Liver (tissue), 9 donors: ENCODE data around the gene TSPAN16. TPM values are rescaled to one million over a fixed set of nuclear protein-coding genes. Genes with fewer than 3 reads are reported as not detected.
"Not testable (repeated sequence)": the region's sequence is repeated elsewhere in the genome, so short reads cannot be mapped to it uniquely, and the experiment has no call there.

Source experiments
- DNase-seq: peaks from one replicate; pipeline ENCODE4 v3.0.0-alpha.2; 2017; ENCODE audit warnings: low spot score
- H3K27ac ChIP-seq, 2 donors: one replicate each; pipeline ENCODE4 v1.7.0; 2013; ENCODE audit warnings: inconsistent platforms in 2 of 2, low read length in 2 of 2, control low read depth in 1 of 2, low read depth in 1 of 2, mild to moderate bottlenecking in 1 of 2
- H3K27me3 ChIP-seq, 4 donors: one replicate each; pipeline versions ENCODE4 v1.6.1 to v1.7.0; 2013; ENCODE audit warnings: low read length in 3 of 4, inconsistent platforms in 1 of 4, mild to moderate bottlenecking in 1 of 4, moderate library complexity in 1 of 4; ENCODE audit not compliant: control insufficient read depth in 4 of 4, insufficient read depth in 4 of 4
- H3K36me3 ChIP-seq, 4 donors: one replicate each; pipeline versions ENCODE4 v1.6.1 to v1.7.0; 2013; ENCODE audit warnings: low read length in 3 of 4, mild to moderate bottlenecking in 3 of 4, low read depth in 1 of 4, moderate library complexity in 1 of 4; ENCODE audit not compliant: control insufficient read depth in 4 of 4, insufficient read depth in 3 of 4
- H3K4me1 ChIP-seq, 4 donors: one replicate each; pipeline versions ENCODE4 v1.6.1 to v1.7.0; 2013; ENCODE audit warnings: low read length in 3 of 4, mild to moderate bottlenecking in 3 of 4, moderate library complexity in 1 of 4; ENCODE audit not compliant: control insufficient read depth in 4 of 4, insufficient read depth in 4 of 4
- H3K4me3 ChIP-seq, 3 donors: one replicate each; pipeline versions ENCODE4 v1.6.1 to v1.7.0; 2013; ENCODE audit warnings: low read length in 3 of 3, control low read depth in 1 of 3, low read depth in 1 of 3, mild to moderate bottlenecking in 1 of 3
- H3K9ac ChIP-seq, 2 donors: one replicate each; pipeline ENCODE4 v1.7.0; 2013; ENCODE audit warnings: low read length in 2 of 2, mild to moderate bottlenecking in 2 of 2, moderate library complexity in 2 of 2, control low read depth in 1 of 2, low read depth in 1 of 2
- H3K9me3 ChIP-seq, 4 donors: one replicate each; pipeline versions ENCODE4 v1.6.1 to v1.7.0; 2013; ENCODE audit warnings: low read length in 3 of 4; ENCODE audit not compliant: control insufficient read depth in 4 of 4
- EGR1 ChIP-seq, 2 donors: IDR thresholded peaks; 2 replicates each; pipeline ENCODE4 v1.6.1; 2016 to 2018; ENCODE audit warnings: antibody characterized with exemption in 2 of 2, low read depth in 2 of 2
- FOXA1 ChIP-seq: IDR thresholded peaks from 2 replicates; pipeline ENCODE4 v1.6.1; 2016; ENCODE audit warnings: antibody characterized with exemption
- SP1 ChIP-seq: IDR thresholded peaks from 2 replicates; pipeline ENCODE4 v1.6.1; 2018; ENCODE audit warnings: antibody characterized with exemption, mild to moderate bottlenecking
- YY1 ChIP-seq: IDR thresholded peaks from 2 replicates; pipeline ENCODE4 v1.6.1; 2016; ENCODE audit warnings: antibody characterized with exemption, mild to moderate bottlenecking
- whole genome bisulfite sequencing: extraction: QIAGEN DNeasy Blood & Tissue Kit; methylation state at CpG from one replicate; pipeline ENCODE4 v1.1.7; 2013; 5-methylcytosine and 5-hydroxymethylcytosine counted together
- polyA plus RNA-seq, 2 donors: library from polyadenylated mRNA; stranded (reverse) in 1 of 2; unstranded in 1 of 2; fragments of 200-250 nt in 1 of 2; fragments of >200 nt in 1 of 2; fragmentation: Nextera tagmentation in 1 of 2; extraction: Ambion mirVana in 1 of 2; gene quantifications; one replicate each; pipeline versions ENCODE4 v1.2.1 to v1.2.3, GENCODE V29; 2013 to 2015
- total RNA-seq, 2 donors: library from RNA; depleted of rRNA; stranded (reverse); fragments of >200 nt; gene quantifications; one replicate each; pipeline ENCODE4 v1.2.3, GENCODE V29; 2014
- TF ChIP-seq, protein P1 (sequence below): IDR thresholded peaks from 2 replicates; pipeline ENCODE4 v1.6.1; 2016; ENCODE audit warnings: antibody characterized with exemption, mild to moderate bottlenecking
- TF ChIP-seq, protein P2 (sequence below): IDR thresholded peaks from 2 replicates; pipeline ENCODE4 v1.6.1; 2016; ENCODE audit warnings: antibody characterized with exemption
- TF ChIP-seq, protein P3 (sequence below): IDR thresholded peaks from 2 replicates; pipeline ENCODE4 v1.6.1; 2016; ENCODE audit warnings: antibody characterized with exemption
- donor health status: healthy.
- donor health status: healthy.
- donor health status: healthy.
- donor health status: healthy.
- donor health status: healthy.

The TSPAN16 gene
- total and polyA plus RNA-seq, 4 donors, result not detected

DNA sequence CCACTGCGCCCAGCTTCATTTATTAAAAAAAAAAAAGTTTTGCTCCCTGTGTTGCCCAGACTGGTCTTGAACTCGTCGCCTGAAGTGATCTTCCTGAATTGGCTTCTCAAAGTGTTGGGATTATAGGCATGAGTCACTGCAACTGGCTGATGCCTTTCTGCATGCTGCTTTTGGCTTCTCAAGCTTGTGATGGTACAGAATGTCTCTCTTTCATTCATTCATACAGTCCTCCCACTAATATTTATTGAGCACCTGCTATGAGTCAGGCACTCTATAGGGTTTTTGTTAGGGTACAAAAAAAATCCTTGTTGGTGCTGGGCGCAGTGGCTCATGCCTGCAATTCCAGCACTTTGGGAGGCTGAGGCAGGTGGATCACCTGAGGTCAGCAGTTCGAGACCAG lies 9.0 kb downstream of the TSPAN16 start (continued):
- TF ChIP-seq, protein P1, sequence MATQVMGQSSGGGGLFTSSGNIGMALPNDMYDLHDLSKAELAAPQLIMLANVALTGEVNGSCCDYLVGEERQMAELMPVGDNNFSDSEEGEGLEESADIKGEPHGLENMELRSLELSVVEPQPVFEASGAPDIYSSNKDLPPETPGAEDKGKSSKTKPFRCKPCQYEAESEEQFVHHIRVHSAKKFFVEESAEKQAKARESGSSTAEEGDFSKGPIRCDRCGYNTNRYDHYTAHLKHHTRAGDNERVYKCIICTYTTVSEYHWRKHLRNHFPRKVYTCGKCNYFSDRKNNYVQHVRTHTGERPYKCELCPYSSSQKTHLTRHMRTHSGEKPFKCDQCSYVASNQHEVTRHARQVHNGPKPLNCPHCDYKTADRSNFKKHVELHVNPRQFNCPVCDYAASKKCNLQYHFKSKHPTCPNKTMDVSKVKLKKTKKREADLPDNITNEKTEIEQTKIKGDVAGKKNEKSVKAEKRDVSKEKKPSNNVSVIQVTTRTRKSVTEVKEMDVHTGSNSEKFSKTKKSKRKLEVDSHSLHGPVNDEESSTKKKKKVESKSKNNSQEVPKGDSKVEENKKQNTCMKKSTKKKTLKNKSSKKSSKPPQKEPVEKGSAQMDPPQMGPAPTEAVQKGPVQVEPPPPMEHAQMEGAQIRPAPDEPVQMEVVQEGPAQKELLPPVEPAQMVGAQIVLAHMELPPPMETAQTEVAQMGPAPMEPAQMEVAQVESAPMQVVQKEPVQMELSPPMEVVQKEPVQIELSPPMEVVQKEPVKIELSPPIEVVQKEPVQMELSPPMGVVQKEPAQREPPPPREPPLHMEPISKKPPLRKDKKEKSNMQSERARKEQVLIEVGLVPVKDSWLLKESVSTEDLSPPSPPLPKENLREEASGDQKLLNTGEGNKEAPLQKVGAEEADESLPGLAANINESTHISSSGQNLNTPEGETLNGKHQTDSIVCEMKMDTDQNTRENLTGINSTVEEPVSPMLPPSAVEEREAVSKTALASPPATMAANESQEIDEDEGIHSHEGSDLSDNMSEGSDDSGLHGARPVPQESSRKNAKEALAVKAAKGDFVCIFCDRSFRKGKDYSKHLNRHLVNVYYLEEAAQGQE, result no peak
- no peak for TF ChIP-seq SP1
- TF ChIP-seq YY1, result no peak
- no peak for TF ChIP-seq FOXA1
- TF ChIP-seq, protein P2, sequence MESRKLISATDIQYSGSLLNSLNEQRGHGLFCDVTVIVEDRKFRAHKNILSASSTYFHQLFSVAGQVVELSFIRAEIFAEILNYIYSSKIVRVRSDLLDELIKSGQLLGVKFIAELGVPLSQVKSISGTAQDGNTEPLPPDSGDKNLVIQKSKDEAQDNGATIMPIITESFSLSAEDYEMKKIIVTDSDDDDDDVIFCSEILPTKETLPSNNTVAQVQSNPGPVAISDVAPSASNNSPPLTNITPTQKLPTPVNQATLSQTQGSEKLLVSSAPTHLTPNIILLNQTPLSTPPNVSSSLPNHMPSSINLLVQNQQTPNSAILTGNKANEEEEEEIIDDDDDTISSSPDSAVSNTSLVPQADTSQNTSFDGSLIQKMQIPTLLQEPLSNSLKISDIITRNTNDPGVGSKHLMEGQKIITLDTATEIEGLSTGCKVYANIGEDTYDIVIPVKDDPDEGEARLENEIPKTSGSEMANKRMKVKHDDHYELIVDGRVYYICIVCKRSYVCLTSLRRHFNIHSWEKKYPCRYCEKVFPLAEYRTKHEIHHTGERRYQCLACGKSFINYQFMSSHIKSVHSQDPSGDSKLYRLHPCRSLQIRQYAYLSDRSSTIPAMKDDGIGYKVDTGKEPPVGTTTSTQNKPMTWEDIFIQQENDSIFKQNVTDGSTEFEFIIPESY, result no peak

DNA sequence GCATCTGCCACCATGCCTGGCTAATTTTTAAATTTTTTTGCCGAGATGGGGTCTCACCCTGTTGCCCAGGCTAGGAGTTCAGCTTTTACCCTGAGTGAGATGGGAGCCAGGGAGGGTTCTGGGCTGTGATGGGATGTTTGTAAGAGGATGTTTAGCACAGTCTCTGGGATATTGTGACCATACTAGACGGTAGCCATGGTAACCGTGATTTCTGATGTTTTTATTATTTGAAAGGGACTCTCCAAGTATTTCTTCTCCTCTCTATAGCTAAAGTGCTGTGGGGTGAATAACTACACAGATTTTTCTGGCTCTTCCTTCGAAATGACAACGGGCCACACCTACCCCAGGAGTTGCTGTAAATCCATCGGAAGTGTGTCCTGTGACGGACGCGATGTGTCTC lies 10.4 kb downstream of the TSPAN16 start:
- no peak for DNase-seq
- no peak for TF ChIP-seq EGR1 (IDR thresholded peaks at IDR 0.05; ENCODE audit: low read depth in 2 of 2)
- TF ChIP-seq, protein P3, sequence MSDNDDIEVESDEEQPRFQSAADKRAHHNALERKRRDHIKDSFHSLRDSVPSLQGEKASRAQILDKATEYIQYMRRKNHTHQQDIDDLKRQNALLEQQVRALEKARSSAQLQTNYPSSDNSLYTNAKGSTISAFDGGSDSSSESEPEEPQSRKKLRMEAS, result no peak
- TF ChIP-seq FOXA1, result no peak
- no peak overlapping the region for H3K9ac ChIP-seq
- H3K4me1 ChIP-seq, result no peaks in the 10 kb centered on the region
- no peaks in the 10 kb centered on the region for H3K36me3 ChIP-seq
- no peak overlapping the region for H3K27ac ChIP-seq
- H3K27me3 ChIP-seq, result no peaks in the 10 kb centered on the region
- WGBS, result 88% methylated on average over 9 of the region's 9 CpGs
- H3K9me3 ChIP-seq, result no peaks in the 10 kb centered on the region
- no peak overlapping the region for H3K4me3 ChIP-seq

DNA sequence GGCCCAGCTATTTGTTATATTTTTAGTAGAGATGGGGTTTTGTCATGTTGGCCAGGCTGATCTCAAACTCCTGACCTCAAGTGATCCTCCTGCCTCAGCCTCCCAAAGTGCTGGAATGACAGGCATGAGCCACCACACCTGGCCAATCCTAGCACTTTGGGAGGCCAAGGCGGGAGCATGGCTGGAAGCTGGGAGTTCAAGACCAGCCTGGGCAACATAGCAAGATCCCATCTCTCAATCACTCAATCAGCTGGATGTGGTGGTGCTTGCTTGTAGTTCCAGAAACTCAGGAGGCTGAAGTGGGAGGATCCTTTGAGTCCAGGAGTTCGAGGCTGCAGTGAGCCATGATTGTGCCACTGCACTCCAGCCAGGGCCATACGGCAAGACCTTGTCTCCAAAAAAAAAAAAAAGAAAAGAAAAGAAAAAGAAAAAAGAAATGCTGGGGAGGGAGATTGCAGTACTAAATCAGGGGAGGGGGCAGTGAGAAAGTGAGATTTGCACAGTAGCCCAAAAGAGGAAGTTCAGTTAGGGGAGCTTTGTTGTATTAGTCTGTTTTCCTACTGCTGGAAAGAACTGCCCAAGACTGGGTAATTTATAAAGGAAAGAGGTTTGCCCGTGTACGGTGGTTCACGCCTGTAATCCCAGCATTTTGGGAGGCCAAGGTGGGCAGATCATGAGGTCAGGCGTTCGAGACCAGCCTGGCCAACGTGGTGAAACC lies 24.5 kb downstream of the TSPAN16 start:
- H3K9me3 ChIP-seq, H3K36me3 ChIP-seq, H3K4me3 ChIP-seq, H3K27ac ChIP-seq, DNase-seq, H3K9ac ChIP-seq, H3K27me3 ChIP-seq: not testable (repeated sequence)
- WGBS, result 79% methylated on average over 9 of the region's 9 CpGs
- peaks cover 6 to 16% (median 12%) of the 10 kb centered on the region in 4 donors for H3K4me1 ChIP-seq
